Ishikawa (cell line): Measurements from ENCODE around the gene BRI3.

ENCODE experiments used
- CEBPB ChIP-seq: IDR thresholded peaks from 2 replicates; pipeline ENCODE4 v1.6.1; 2012
- CREB1 ChIP-seq: IDR thresholded peaks from 2 replicates; pipeline ENCODE4 v1.6.1; 2012; ENCODE audit warnings: low read depth
- EGR1 ChIP-seq: IDR thresholded peaks from 2 replicates; pipeline ENCODE4 v1.6.1; 2012
- EP300 ChIP-seq: IDR thresholded peaks from 2 replicates; pipeline ENCODE4 v1.6.1; 2012; ENCODE audit warnings: borderline replicate concordance
- FOXM1 ChIP-seq: IDR thresholded peaks from 2 replicates; pipeline ENCODE4 v1.6.1; 2012; ENCODE audit warnings: low read depth, borderline replicate concordance
- MAX ChIP-seq: IDR thresholded peaks from 2 replicates; pipeline ENCODE4 v1.6.1; 2012
- NFIC ChIP-seq: IDR thresholded peaks from 2 replicates; pipeline ENCODE4 v1.6.1; 2012
- RAD21 ChIP-seq: IDR thresholded peaks from 2 replicates; pipeline ENCODE4 v1.6.1; 2012; ENCODE audit warnings: low read depth
- REST ChIP-seq: IDR thresholded peaks from 2 replicates; pipeline ENCODE4 v1.6.1; 2012; ENCODE audit warnings: low read depth, mild to moderate bottlenecking
- TAF1 ChIP-seq: IDR thresholded peaks from 2 replicates; pipeline ENCODE4 v1.6.1; 2012; ENCODE audit warnings: low read depth, mild to moderate bottlenecking
- TCF12 ChIP-seq: IDR thresholded peaks from 2 replicates; pipeline ENCODE4 v1.6.1; 2012; ENCODE audit warnings: low read depth
- TEAD4 ChIP-seq: IDR thresholded peaks from 2 replicates; pipeline ENCODE4 v1.6.1; 2012
- USF1 ChIP-seq: IDR thresholded peaks from 2 replicates; pipeline ENCODE4 v1.6.1; 2012
- YY1 ChIP-seq: IDR thresholded peaks from 2 replicates; pipeline ENCODE4 v1.6.1; 2012; ENCODE audit warnings: low read depth
- ZBTB7A ChIP-seq: IDR thresholded peaks from 2 replicates; pipeline ENCODE4 v1.6.1; 2012; ENCODE audit warnings: low read depth

The BRI3 gene

GRCh38 chr7:98319176-98319575 is 37.7 kb downstream of the BRI3 start:
- no peak for TF ChIP-seq NFIC
- no peak for TF ChIP-seq EGR1
- TF ChIP-seq TEAD4, result no peak
- no peak for TF ChIP-seq REST
- no peak for TF ChIP-seq RAD21
- TF ChIP-seq ZBTB7A, result no peak
- TF ChIP-seq MAX, result no peak
- TF ChIP-seq TAF1, result no peak
- TF ChIP-seq EP300, result no peak
- TF ChIP-seq FOXM1, result no peak
- no peak for TF ChIP-seq YY1
- no peak for TF ChIP-seq USF1
- no peak for TF ChIP-seq CEBPB
- TF ChIP-seq CREB1, result no peak
- TF ChIP-seq TCF12, result no peak

GRCh38 chr7:98321301-98321700 is 39.8 kb downstream of the BRI3 start:
- no peak for TF ChIP-seq USF1
- no peak for TF ChIP-seq EGR1
- TF ChIP-seq RAD21, result no peak
- TF ChIP-seq FOXM1, result no peak
- TF ChIP-seq TAF1, result no peak
- no peak for TF ChIP-seq EP300
- TF ChIP-seq TCF12, result no peak
- TF ChIP-seq REST, result no peak
- no peak for TF ChIP-seq MAX
- TF ChIP-seq ZBTB7A, result no peak
- no peak for TF ChIP-seq NFIC
- no peak for TF ChIP-seq YY1
- no peak for TF ChIP-seq TEAD4

- TF ChIP-seq NFIC (no peak), RAD21 (peak; percentile 30; the same call in 1 of the 2 replicates)
Observed at GRCh38 chr7:98322331-98323270, 41.1 kb downstream of the BRI3 start.

GRCh38 chr7:98323597-98324322 is 42.3 kb downstream of the BRI3 start:
- no peak for TF ChIP-seq NFIC
- no peak for TF ChIP-seq ZBTB7A
- TF ChIP-seq RAD21, result no peak
- TF ChIP-seq MAX, result no peak
- no peak for TF ChIP-seq USF1
- TF ChIP-seq TAF1, result no peak
- no peak for TF ChIP-seq EP300

- TF ChIP-seq TCF12 (no peak), MAX (no peak), FOXM1 (no peak), TAF1 (no peak), RAD21 (no peak), EGR1 (no peak), CREB1 (no peak), ZBTB7A (no peak), REST (no peak), USF1 (no peak), CEBPB (no peak)
Observed at GRCh38 chr7:98324782-98325181, 43.3 kb downstream of the BRI3 start.
